Tibial artery (tissue), 4 donors: Measurements from ENCODE around the gene SLC35B1.
A peak's percentile ranks its signal among the peaks of the same experiment; 100 is the strongest.

Experiments
- DNase-seq, 2 donors: peaks; one replicate each; pipeline ENCODE4 v3.0.0-alpha.2; 2019
- H3K27ac ChIP-seq, 2 donors: fragments of 200-600 bp; sonication (generic) in 1 of 2; 1 replicate in 1 of 2; 2 replicates in 1 of 2; pipeline ENCODE4 v1.5.1; 2018 to 2019; ENCODE audit warnings: mild to moderate bottlenecking in 1 of 2
- H3K27me3 ChIP-seq, 2 donors: fragments of 200-600 bp; sonication (generic) in 1 of 2; one replicate each; pipeline versions ENCODE4 v1.5.1 to v1.6.0; 2016 to 2019
- H3K36me3 ChIP-seq, 3 donors: fragments of 200-600 bp; sonication (generic) in 2 of 3; one replicate each; pipeline ENCODE4 v1.5.1; 2016 to 2019; ENCODE audit warnings: mild to moderate bottlenecking in 2 of 3
- H3K4me1 ChIP-seq, 4 donors: fragments of 200-600 bp; sonication (generic) in 2 of 4; 1 replicate in 3 of 4; 2 replicates in 1 of 4; pipeline ENCODE4 v1.5.1; 2016 to 2019
- H3K4me3 ChIP-seq, 2 donors: fragments of 200-600 bp; sonication (generic) in 1 of 2; 1 replicate in 1 of 2; 2 replicates in 1 of 2; pipeline ENCODE4 v1.5.1; 2018 to 2019; ENCODE audit warnings: mild to moderate bottlenecking in 2 of 2
- H3K9me3 ChIP-seq, 3 donors: fragments of 200-600 bp; sonication (generic) in 1 of 3; one replicate each; pipeline ENCODE4 v1.5.1; 2016 to 2019
- CTCF ChIP-seq, 2 experiments: fragments of 200-600 bp in 1 of 2; fragments of 450-650 bp in 1 of 2; IDR thresholded peaks; one replicate each; pipeline ENCODE4 v1.5.1; 2017 to 2019; ENCODE audit warnings: antibody characterized with exemption in 2 of 2, mild to moderate bottlenecking in 1 of 2, moderate library complexity in 1 of 2
- intact Hi-C: fragments of 100-400 bp; cut with DNase I; formaldehyde crosslinking; loops from one replicate; pipeline ENCODE4 v1.15.0; 2023; ENCODE audit warnings: low total_unique reads

Gene SLC35B1

GRCh38 chr17:49715216-49715615, 7.5 kb upstream of the SLC35B1 start:
- Histone ChIP-seq H3K4me3 (no peak overlapping the region), H3K4me1 (peaks cover 0 to 7% (median 0%) of the 10 kb centered on the region in 4 donors), H3K9me3 (no peaks in the 10 kb centered on the region), H3K36me3 (peaks cover 53 to 99% (median 80%) of the 10 kb centered on the region in 3 donors), H3K27me3 (no peaks in the 10 kb centered on the region), H3K27ac (no peak overlapping the region)
- intact Hi-C loops: no loop called here
- no peak for DNase-seq
- no peak for TF ChIP-seq CTCF (IDR thresholded peaks at IDR 0.05)

GRCh38 chr17:49708515-49709183, 885 bp upstream of the SLC35B1 start:
- Histone ChIP-seq H3K27ac (peak overlapping the region; percentile 80 to 90), H3K4me1 (peaks cover 0 to 32% (median 18%) of the 10 kb centered on the region in 4 donors), H3K27me3 (no peaks in the 10 kb centered on the region), H3K4me3 (peak overlapping the region; percentile 75 to 89), H3K9me3 (no peaks in the 10 kb centered on the region), H3K36me3 (peaks cover 23 to 56% (median 41%) of the 10 kb centered on the region in 3 donors)
- TF ChIP-seq CTCF (IDR thresholded peaks at IDR 0.05): peak in 1 of 2 experiments; percentile 3
- DNase-seq: no peak
- intact Hi-C loops: loop anchor here (5.0 to 10.0 kb wide), 2 partner anchors 69 to 204 kb away; no protein-coding TSS in a partner anchor

- Histone ChIP-seq H3K27ac (peak overlapping the region; percentile 80 to 90), H3K27me3 (no peaks in the 10 kb centered on the region), H3K9me3 (no peaks in the 10 kb centered on the region), H3K4me1 (peaks cover 0 to 32% (median 18%) of the 10 kb centered on the region in 4 donors), H3K36me3 (peaks cover 37 to 56% (median 43%) of the 10 kb centered on the region in 3 donors), H3K4me3 (peak overlapping the region; percentile 75 to 89)
- intact Hi-C loops: loop anchor here (5.0 to 10.0 kb wide), 2 partner anchors 70 to 202 kb away; no protein-coding TSS in a partner anchor
- no peak for TF ChIP-seq CTCF (IDR thresholded peaks at IDR 0.05)
- no peak for DNase-seq
Observed at GRCh38 chr17:49707246-49707607, 537 bp downstream of the SLC35B1 start.

GRCh38 chr17:49705254-49705653, 2.5 kb downstream of the SLC35B1 start:
- no peak for DNase-seq
- intact Hi-C loops: loop anchor here (5.0 to 10.0 kb wide), 2 partner anchors 72 to 200 kb away; no protein-coding TSS in a partner anchor

GRCh38 chr17:49703557-49704277, 4.0 kb downstream of the SLC35B1 start:
- no peak for DNase-seq
- H3K36me3 ChIP-seq: peaks cover 61 to 62% (median 62%) of the 10 kb centered on the region in 3 donors
- no peaks in the 10 kb centered on the region for H3K27me3 ChIP-seq
- peaks cover 0 to 31% (median 18%) of the 10 kb centered on the region in 4 donors for H3K4me1 ChIP-seq
- no peaks in the 10 kb centered on the region for H3K9me3 ChIP-seq
- no peak overlapping the region for H3K27ac ChIP-seq
- intact Hi-C loops: loop anchor here (5.0 to 10.0 kb wide), 2 partner anchors 149 to 199 kb away; no protein-coding TSS in a partner anchor
- peak; percentile 43 to 61 for TF ChIP-seq CTCF (IDR thresholded peaks at IDR 0.05)
- H3K4me3 ChIP-seq: no peak overlapping the region

More at GRCh38 chr17:49705254-49705653, 2.5 kb downstream of the SLC35B1 start:
- no peak for TF ChIP-seq CTCF (IDR thresholded peaks at IDR 0.05)
- H3K36me3 ChIP-seq: peaks cover 55 to 57% (median 56%) of the 10 kb centered on the region in 3 donors
- H3K27me3 ChIP-seq: no peaks in the 10 kb centered on the region
- no peaks in the 10 kb centered on the region for H3K9me3 ChIP-seq
- no peak overlapping the region for H3K4me3 ChIP-seq
- H3K27ac ChIP-seq: no peak overlapping the region
- H3K4me1 ChIP-seq: peaks cover 0 to 32% (median 18%) of the 10 kb centered on the region in 4 donors
